OCI-M2 (cell line): ENCODE measurements around the gene NCKAP5.

ENCODE experiments used
- DNase-seq: peaks from one replicate; lab custom pipeline; 2025; ENCODE audit not compliant: unreplicated experiment; lab: John Stamatoyannopoulos, UW

The NCKAP5 gene

GRCh38 chr2:133061874-133062593 is 506.2 kb downstream of the NCKAP5 start:
- DNase-seq, result no peak

- DNase-seq, result no peak
These were observed 514.0 kb downstream of the NCKAP5 start for GRCh38 chr2:133054297-133054696.

- DNase-seq, result no peak
These were observed 514.7 kb downstream of the NCKAP5 start for GRCh38 chr2:133053541-133053940.

GRCh38 chr2:133045787-133046186 is 522.5 kb downstream of the NCKAP5 start:
- DNase-seq, result no peak

- DNase-seq, result no peak
These were observed 523.7 kb downstream of the NCKAP5 start for GRCh38 chr2:133044556-133044955.

GRCh38 chr2:133040170-133040569 is 528.1 kb downstream of the NCKAP5 start:
- DNase-seq, result no peak

- DNase-seq, result no peak
These were observed 528.7 kb downstream of the NCKAP5 start for GRCh38 chr2:133039531-133039930.

- DNase-seq, result no peak
These were observed 541.6 kb downstream of the NCKAP5 start for GRCh38 chr2:133026536-133027177.

GRCh38 chr2:133025004-133025403 is 543.3 kb downstream of the NCKAP5 start:
- DNase-seq, result no peak

- no peak for DNase-seq
These were observed 555.2 kb downstream of the NCKAP5 start for GRCh38 chr2:133012847-133013734.

- no peak for DNase-seq
These were observed 563.6 kb downstream of the NCKAP5 start for GRCh38 chr2:133004623-133005022.

GRCh38 chr2:132999421-132999820 is 568.8 kb downstream of the NCKAP5 start:
- no peak for DNase-seq

GRCh38 chr2:132998221-132998620 is 570.0 kb downstream of the NCKAP5 start:
- DNase-seq, result no peak

- DNase-seq, result no peak
These were observed 576.7 kb downstream of the NCKAP5 start for GRCh38 chr2:132991471-132992045.

- no peak for DNase-seq
These were observed 583.5 kb downstream of the NCKAP5 start for GRCh38 chr2:132984731-132985130.

- DNase-seq, result no peak
These were observed 588.0 kb downstream of the NCKAP5 start for GRCh38 chr2:132980304-132980703.

- DNase-seq, result no peak
These were observed 588.7 kb downstream of the NCKAP5 start for GRCh38 chr2:132979339-132980093.

- no peak for DNase-seq
These were observed 589.4 kb downstream of the NCKAP5 start for GRCh38 chr2:132978840-132979239.

- no peak for DNase-seq
These were observed 590.3 kb downstream of the NCKAP5 start for GRCh38 chr2:132977812-132978529.
